GM18499 (cell line): Measurements from ENCODE around the gene RSAD2.

Experiments
- ATAC-seq: cut with Tn5 transposase; IDR thresholded peaks from one replicate; pipeline ENCODE4 v1.9.1; 2021; ENCODE audit warnings: moderate number of reproducible peaks; ENCODE audit not compliant: insufficient read depth, unreplicated experiment

The RSAD2 gene

DNA sequence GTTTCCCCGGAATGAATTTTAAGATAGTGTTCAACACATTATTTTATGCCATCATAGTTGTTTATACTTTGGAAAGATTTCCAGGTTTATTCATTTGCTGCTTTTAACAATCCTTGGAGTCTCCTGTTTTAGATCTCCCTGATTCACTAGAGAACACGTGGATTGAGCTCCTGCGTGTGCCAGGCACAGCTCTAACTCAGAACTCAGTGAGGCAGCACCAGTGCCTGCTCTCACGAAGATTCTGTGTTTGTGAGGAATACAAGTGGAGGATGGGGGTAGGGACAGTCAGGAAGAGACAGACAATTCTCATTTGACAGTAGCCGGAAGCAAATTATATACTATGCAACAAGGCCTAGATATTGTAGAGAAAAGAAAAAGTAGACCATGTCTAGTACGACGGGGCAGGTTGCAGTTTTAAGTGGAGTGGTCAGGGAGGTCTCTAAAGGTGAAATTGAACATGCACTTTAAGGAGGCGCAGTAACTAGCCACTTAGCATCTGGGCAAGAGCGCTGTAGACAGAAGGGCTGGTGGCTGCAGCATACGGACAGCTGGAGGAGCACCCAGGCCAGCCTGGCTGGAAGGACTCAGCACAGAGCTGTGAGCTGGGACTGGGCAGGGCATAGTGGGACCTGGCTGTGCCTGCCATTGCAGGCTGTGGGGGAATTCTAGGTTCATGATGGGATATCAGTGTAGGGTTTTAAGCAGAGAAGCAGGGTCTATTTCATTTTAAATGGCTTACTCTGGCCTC is 63.9 kb downstream of the RSAD2 start:
- ATAC-seq, result no peak

DNA sequence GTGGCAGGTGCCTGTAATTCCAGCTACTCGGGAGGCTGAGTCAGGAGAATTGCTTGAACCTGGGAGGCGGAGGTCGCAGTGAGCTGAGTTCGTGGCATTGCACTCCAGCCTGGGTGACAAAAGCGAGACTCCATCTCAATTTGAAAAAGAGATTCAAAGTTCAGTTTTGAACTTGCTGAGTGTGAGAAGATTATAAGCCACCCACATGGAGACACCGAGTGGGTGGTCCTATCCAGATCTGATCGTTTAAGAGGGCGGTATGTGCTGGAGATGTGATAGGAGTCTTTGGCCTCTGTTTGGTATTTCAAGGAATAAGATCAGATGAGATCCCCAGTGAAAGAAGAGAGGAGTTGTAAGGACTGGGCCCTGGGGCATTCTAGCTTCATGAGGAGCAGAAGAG is 65.3 kb downstream of the RSAD2 start:
- no peak for ATAC-seq

GRCh38 chr2:6943523-6943922 is 65.9 kb downstream of the RSAD2 start:
- ATAC-seq, result no peak

DNA sequence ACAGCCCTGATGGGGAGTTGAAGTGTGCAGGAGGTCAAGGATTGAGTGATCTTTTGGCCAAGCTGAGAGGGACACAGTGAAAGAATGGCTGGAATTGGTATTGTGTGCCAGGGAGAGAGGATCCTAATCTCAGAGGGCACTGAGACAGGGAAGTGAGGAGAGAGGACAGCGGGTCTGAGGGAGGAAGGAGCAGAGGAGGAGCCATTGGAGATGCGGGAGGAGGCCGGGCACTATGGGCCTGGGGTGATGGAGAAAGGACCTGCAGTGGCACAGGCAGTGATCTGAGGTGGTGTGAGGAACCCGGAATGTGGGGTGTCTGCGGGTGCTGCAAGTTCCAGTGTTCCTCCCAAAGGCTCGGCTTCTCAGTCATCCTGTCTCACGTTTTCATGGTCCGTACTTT is 66.4 kb downstream of the RSAD2 start:
- no peak for ATAC-seq

DNA sequence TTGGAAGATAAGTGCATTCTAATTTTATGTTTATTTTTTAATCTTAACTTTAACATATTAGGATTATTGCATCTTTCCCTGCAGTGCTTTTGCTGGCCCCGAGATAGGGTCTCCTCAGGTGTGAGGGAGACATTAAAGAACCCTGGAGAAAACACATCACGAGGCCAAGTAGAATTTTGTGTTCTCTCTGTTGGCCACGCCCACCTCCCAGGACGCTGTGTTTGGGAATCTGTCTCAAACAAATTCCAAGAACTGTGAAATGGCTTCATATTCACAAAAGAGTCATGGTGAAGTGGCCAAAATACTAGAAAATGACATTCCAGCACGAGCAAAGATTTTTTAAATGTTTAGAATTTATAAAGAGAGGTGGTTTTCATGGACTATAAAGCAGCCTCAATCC is 67.0 kb downstream of the RSAD2 start:
- ATAC-seq, result no peak

- peak; percentile 93 for ATAC-seq
These were observed 67.7 kb downstream of the RSAD2 start for GRCh38 chr2:6945087-6945813.

DNA sequence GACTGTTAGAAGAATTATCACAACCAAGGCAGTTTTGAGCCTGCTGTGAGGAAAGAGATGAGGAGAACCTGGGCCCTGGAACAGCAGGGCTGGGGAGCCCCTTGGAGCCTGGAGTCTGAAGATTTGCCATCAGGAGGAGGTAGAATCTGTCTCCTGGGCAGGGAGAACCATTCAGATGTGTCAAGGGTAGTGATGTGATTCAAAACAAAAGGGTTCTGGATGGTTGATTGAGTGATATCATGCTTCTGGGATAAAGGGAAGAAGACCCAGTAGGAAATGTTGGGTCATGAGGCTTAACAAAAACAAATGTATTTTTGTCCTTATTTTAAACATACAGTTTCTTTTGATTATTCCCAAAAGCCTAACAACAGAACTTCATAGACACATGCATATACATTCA is 68.2 kb downstream of the RSAD2 start:
- no peak for ATAC-seq

- ATAC-seq, result no peak
These were observed 69.1 kb downstream of the RSAD2 start for GRCh38 chr2:6946722-6947121.
